Measurements from ENCODE around the gene ZNF536. TPM values are rescaled to one million over a fixed set of nuclear protein-coding genes. Genes with fewer than 3 reads are reported as not detected.

ZNF536 gene
- total RNA-seq, 2 experiments from 2014 or later = not detected

- no peak overlapping the region for H3K27ac Mint-ChIP-seq
- ChIA-PET CTCF (no interaction called here), POLR2A (no interaction called here)
- no peaks in the 10 kb centered on the region for H3K9me3 Mint-ChIP-seq
- H3K27me3 Mint-ChIP-seq = no peaks in the 10 kb centered on the region
- H3K4me1 Mint-ChIP-seq = no peaks in the 10 kb centered on the region
- H3K4me3 Mint-ChIP-seq = no peak overlapping the region
- DNase-seq = no peak
- no peaks in the 10 kb centered on the region for H3K36me3 Mint-ChIP-seq (ENCODE audit: low read depth)
These were observed 23.0 kb upstream of the ZNF536 start for GRCh38 chr19:30349131-30349730.

DNA sequence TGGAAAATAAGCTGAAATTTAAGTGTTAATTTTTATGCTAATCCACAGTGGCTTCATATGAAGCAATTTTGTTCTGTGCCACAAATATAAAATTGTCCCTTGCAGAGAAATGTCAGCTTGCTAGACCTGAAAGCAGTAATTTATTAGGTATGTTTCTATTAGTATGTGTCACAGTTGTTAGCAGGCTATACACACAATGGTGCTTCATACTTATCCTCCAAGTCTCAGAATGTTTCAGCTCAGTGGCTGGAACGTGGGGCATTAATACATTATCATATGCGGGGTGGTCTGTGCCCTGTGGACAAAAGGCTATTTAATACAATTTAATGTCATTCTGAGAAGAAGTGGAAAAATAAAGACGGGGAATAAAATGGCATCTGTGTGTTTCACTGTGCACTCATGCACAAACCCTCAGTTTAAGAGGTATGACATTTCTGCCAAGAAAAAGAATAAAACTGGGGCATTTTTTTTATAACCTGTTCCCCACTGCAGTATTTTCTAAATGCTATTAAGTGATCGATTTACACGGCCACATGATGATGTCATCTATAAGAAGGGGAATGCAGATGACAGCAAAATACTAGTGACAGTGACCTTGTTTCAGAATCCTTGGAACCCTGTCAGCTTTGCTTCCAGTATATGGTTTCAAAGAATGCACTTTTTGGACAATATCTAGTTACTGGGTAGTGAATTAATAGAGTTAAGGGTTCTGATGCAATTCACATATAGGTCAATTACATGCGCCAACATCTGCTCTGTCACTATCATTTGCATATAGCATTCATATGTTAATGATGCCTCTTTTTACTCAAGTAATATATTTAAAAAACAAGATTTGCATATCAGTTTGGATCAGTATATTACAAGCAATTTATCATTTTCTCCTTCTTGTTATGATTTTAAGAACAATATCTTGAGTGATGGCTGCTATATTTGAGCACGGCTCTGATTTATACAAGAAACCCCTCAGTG is 21.2 kb upstream of the ZNF536 start:
- H3K27me3 Mint-ChIP-seq = no peaks in the 10 kb centered on the region
- ChIA-PET CTCF (interaction anchor here (1.1 kb wide), 1 partner anchor 14 kb away, joined by 3 read pairs; no protein-coding TSS in a partner anchor), POLR2A (no interaction called here)
- no peaks in the 10 kb centered on the region for H3K36me3 Mint-ChIP-seq (ENCODE audit: low read depth)
- H3K4me3 Mint-ChIP-seq = no peak overlapping the region
- DNase-seq = no peak
- no peak overlapping the region for H3K27ac Mint-ChIP-seq
- no peaks in the 10 kb centered on the region for H3K9me3 Mint-ChIP-seq
- H3K4me1 Mint-ChIP-seq = no peaks in the 10 kb centered on the region

- no peak for DNase-seq
- Mint-ChIP-seq H3K36me3 (ENCODE audit: low read depth) (no peaks in the 10 kb centered on the region), H3K27ac (no peak overlapping the region), H3K4me3 (no peak overlapping the region), H3K27me3 (no peaks in the 10 kb centered on the region), H3K4me1 (no peaks in the 10 kb centered on the region), H3K9me3 (no peaks in the 10 kb centered on the region)
- ChIA-PET POLR2A (no interaction called here), CTCF (interaction anchor here (1.1 kb wide), 1 partner anchor 13 kb away, joined by 3 read pairs; no protein-coding TSS in a partner anchor)
These were observed 20.4 kb upstream of the ZNF536 start for GRCh38 chr19:30351774-30352173.

DNA sequence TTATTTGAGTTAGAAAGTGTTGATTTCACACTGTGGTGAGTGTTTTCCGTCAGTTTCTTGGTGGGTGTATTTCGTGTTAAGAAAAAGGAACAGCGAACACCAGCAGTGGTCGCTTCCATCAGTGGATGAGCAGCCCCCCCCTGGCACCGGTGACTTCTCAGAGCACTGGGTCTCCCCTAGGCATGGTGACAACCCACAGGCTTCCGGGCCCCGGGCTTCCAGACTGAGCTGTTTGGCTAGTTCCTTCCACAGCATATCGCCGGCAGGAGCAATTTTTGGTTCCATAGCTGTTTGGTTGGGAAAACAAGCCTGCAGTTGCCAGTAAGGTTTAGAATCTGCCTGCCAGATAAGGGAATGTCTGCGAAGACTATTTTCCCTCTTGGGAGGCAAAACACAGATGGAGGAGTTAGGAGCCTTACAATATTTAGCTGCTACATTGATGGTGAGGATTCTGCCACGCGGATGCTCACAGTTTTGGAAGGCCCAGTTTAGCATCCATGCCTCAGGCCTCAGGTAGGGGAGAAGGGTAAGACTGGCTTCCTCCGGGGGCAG is 18.7 kb upstream of the ZNF536 start:
- no peaks in the 10 kb centered on the region for H3K9me3 Mint-ChIP-seq
- H3K27me3 Mint-ChIP-seq = no peaks in the 10 kb centered on the region
- no peaks in the 10 kb centered on the region for H3K4me1 Mint-ChIP-seq
- DNase-seq = no peak
- H3K27ac Mint-ChIP-seq = no peak overlapping the region
- H3K4me3 Mint-ChIP-seq = no peak overlapping the region
- ChIA-PET CTCF (no interaction called here), POLR2A (no interaction called here)
- H3K36me3 Mint-ChIP-seq (ENCODE audit: low read depth) = no peaks in the 10 kb centered on the region

DNA sequence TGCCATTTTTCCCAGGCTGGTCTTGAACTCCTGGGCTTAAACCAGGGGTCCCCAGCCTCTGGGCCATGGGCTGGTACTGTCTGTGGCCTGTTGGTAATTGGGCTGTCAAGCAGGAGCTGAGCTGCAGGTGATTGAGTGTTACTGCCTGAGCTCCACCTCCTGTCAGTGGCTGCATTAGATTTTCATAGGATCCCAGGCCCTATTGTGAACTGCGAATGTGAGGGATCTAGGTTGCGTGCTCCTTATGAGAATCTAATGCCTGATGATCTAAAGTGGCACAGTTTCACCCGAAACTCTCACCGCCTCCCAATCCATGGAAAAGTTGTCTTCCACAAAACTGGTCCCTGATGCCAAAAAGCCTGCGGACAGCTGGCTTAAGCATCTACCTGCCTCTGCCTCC is 16.6 kb upstream of the ZNF536 start:
- H3K36me3 Mint-ChIP-seq (ENCODE audit: low read depth) = no peaks in the 10 kb centered on the region
- peaks cover 8% of the 10 kb centered on the region for H3K27me3 Mint-ChIP-seq
- H3K27ac Mint-ChIP-seq = no peak overlapping the region
- no peaks in the 10 kb centered on the region for H3K9me3 Mint-ChIP-seq
- CTCF ChIA-PET = no interaction called here
- no peak overlapping the region for H3K4me3 Mint-ChIP-seq
- no peak for DNase-seq
- no peaks in the 10 kb centered on the region for H3K4me1 Mint-ChIP-seq
- POLR2A ChIA-PET = no interaction called here

GRCh38 chr19:30356951-30357579 is 15.1 kb upstream of the ZNF536 start:
- CTCF ChIA-PET = no interaction called here
- Mint-ChIP-seq H3K27ac (no peak overlapping the region), H3K4me1 (no peaks in the 10 kb centered on the region), H3K36me3 (ENCODE audit: low read depth) (no peaks in the 10 kb centered on the region), H3K9me3 (no peaks in the 10 kb centered on the region), H3K4me3 (no peak overlapping the region), H3K27me3 (peaks cover 14% of the 10 kb centered on the region)
- DNase-seq = no peak
- POLR2A ChIA-PET = no interaction called here

- no peaks in the 10 kb centered on the region for H3K36me3 Mint-ChIP-seq (ENCODE audit: low read depth)
- H3K27ac Mint-ChIP-seq = no peak overlapping the region
- POLR2A ChIA-PET = no interaction called here
- no peaks in the 10 kb centered on the region for H3K9me3 Mint-ChIP-seq
- H3K27me3 Mint-ChIP-seq = peaks cover 14% of the 10 kb centered on the region
- H3K4me1 Mint-ChIP-seq = no peaks in the 10 kb centered on the region
- CTCF ChIA-PET = no interaction called here
- DNase-seq = no peak
- no peak overlapping the region for H3K4me3 Mint-ChIP-seq
These were observed 14.6 kb upstream of the ZNF536 start for GRCh38 chr19:30357580-30357954.

GRCh38 chr19:30358319-30358718 is 13.9 kb upstream of the ZNF536 start:
- Mint-ChIP-seq H3K27ac (no peak overlapping the region), H3K36me3 (ENCODE audit: low read depth) (no peaks in the 10 kb centered on the region), H3K9me3 (no peaks in the 10 kb centered on the region), H3K4me1 (no peaks in the 10 kb centered on the region), H3K27me3 (peaks cover 14% of the 10 kb centered on the region), H3K4me3 (no peak overlapping the region)
- DNase-seq = no peak
- ChIA-PET CTCF (no interaction called here), POLR2A (no interaction called here)

GRCh38 chr19:30358821-30359580 is 13.2 kb upstream of the ZNF536 start:
- CTCF ChIA-PET = no interaction called here
- H3K27me3 Mint-ChIP-seq = peaks cover 14% of the 10 kb centered on the region
- POLR2A ChIA-PET = no interaction called here
- no peak overlapping the region for H3K27ac Mint-ChIP-seq
- H3K36me3 Mint-ChIP-seq (ENCODE audit: low read depth) = no peaks in the 10 kb centered on the region
- no peak for DNase-seq
- H3K9me3 Mint-ChIP-seq = no peaks in the 10 kb centered on the region
- no peak overlapping the region for H3K4me3 Mint-ChIP-seq
- H3K4me1 Mint-ChIP-seq = no peaks in the 10 kb centered on the region

- no peak for DNase-seq
- H3K27me3 Mint-ChIP-seq = peaks cover 14% of the 10 kb centered on the region
- H3K9me3 Mint-ChIP-seq = no peaks in the 10 kb centered on the region
- ChIA-PET POLR2A (no interaction called here), CTCF (no interaction called here)
- H3K4me1 Mint-ChIP-seq = no peaks in the 10 kb centered on the region
- no peaks in the 10 kb centered on the region for H3K36me3 Mint-ChIP-seq (ENCODE audit: low read depth)
- H3K4me3 Mint-ChIP-seq = no peak overlapping the region
- no peak overlapping the region for H3K27ac Mint-ChIP-seq
These were observed 12.2 kb upstream of the ZNF536 start for GRCh38 chr19:30359936-30360335.

DNA sequence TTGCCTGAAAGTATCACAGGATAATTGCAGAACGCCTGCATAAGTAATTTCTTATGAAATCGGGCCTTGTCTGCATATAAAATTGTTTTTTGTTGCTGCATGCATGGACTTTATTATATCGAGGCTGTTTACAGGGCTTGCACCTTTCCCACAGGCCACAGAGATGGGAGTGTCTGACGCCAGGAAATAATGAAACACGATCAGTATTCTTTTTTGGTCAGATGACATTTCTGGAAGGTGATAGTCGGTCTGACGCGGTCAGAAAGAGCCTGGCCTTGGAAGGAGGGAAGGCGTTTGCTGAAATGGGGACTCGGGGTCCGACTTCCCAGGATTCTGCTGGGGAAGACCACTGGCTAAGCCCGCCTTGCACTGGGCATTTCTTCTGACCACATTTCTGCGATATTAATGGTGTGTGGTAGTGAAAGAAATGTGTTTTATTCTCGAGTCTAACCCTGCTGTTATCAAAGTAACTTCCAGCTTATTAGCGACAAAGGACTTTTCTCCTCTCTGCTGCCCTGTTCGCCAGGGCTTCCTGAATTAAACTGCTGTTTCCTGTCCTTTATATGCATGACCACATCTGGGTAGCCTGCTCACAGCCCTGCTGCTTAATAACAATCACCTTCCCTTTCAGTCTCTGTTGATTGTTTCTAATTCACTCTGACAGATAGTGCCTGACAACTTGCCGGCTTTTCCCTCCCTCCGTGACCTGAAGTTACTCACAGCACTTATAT is 11.6 kb upstream of the ZNF536 start:
- CTCF ChIA-PET = no interaction called here
- Mint-ChIP-seq H3K4me1 (no peaks in the 10 kb centered on the region), H3K27ac (no peak overlapping the region), H3K4me3 (no peak overlapping the region), H3K9me3 (no peaks in the 10 kb centered on the region), H3K36me3 (ENCODE audit: low read depth) (no peaks in the 10 kb centered on the region), H3K27me3 (peaks cover 14% of the 10 kb centered on the region)
- DNase-seq = no peak
- POLR2A ChIA-PET = no interaction called here

- no peak for DNase-seq
- no peaks in the 10 kb centered on the region for H3K9me3 Mint-ChIP-seq
- ChIA-PET POLR2A (no interaction called here), CTCF (no interaction called here)
- no peaks in the 10 kb centered on the region for H3K36me3 Mint-ChIP-seq (ENCODE audit: low read depth)
- peaks cover 14% of the 10 kb centered on the region for H3K27me3 Mint-ChIP-seq
- H3K4me3 Mint-ChIP-seq = no peak overlapping the region
- no peaks in the 10 kb centered on the region for H3K4me1 Mint-ChIP-seq
- no peak overlapping the region for H3K27ac Mint-ChIP-seq
These were observed 11.1 kb upstream of the ZNF536 start for GRCh38 chr19:30361107-30361447.
